Transverse colon (tissue), 4 donors: ENCODE data around the gene CDKN1C.

ENCODE experiments used
- CTCF ChIP-seq, 5 experiments: fragments of 200-600 bp in 3 of 5; fragments of 450-650 bp in 2 of 5; sonication (generic) in 3 of 5; IDR thresholded peaks; 1 replicate in 2 of 5; 2 replicates in 3 of 5; pipeline ENCODE4 v1.5.1; 2016 to 2017; ENCODE audit warnings: antibody characterized with exemption in 5 of 5, inconsistent platforms in 3 of 5, mild to moderate bottlenecking in 2 of 5, moderate library complexity in 1 of 5
- EP300 ChIP-seq: sonication (generic); formaldehyde crosslinking; IDR thresholded peaks from one replicate; pipeline ENCODE4 v1.6.1; 2017; ENCODE audit warnings: antibody characterized with exemption, low read depth
- POLR2A ChIP-seq: fragments of 450-650 bp; IDR thresholded peaks from one replicate; pipeline ENCODE4 v1.6.1; 2016; ENCODE audit warnings: antibody characterized with exemption, mild to moderate bottlenecking, moderate library complexity
- POLR2AphosphoS5 ChIP-seq, 3 donors: sonication (generic); formaldehyde crosslinking; IDR thresholded peaks; one replicate each; pipeline ENCODE4 v1.6.1; 2016; ENCODE audit warnings: antibody characterized with exemption in 3 of 3

- TF ChIP-seq CTCF (IDR thresholded peaks at IDR 0.05) (no peak), POLR2A (no peak), POLR2AphosphoS5 (IDR thresholded peaks at IDR 0.05) (peak in 1 of 3 donors; percentile 40), EP300 (no peak)
Measured at GRCh38 chr11:2924381-2924780, 38.8 kb upstream of the CDKN1C start.
